IMR-90 (cell line): ENCODE results near the gene CCL2. TPM values are rescaled to one million over a fixed set of nuclear protein-coding genes. Genes with fewer than 3 reads are reported as not detected.

ENCODE experiments used
- ATAC-seq: fragments of 200-7000 bp; cut with Tn5 transposase; 2 replicates; pipeline ENCODE4 v1.9.1; 2020; ENCODE audit warnings: low read depth, mild to moderate bottlenecking, moderate library complexity
- BruUV-seq: library from RNA; stranded (reverse); fragments of 400-500 nt; replicated peaks from 2 replicates; lab custom pipeline; 2021; lab: Mats Ljungman, UMichigan
- CTCF ChIA-PET: fragments of 300-600 bp; formaldehyde crosslinking; extraction: SDS; loops from one replicate; lab custom pipeline; 2021; ENCODE audit warnings: antibody characterized with exemption; lab: Yijun Ruan, JAX
- POLR2A ChIA-PET: fragments of 300-600 bp; sonication (Branson Sonifier 250); formaldehyde crosslinking; loops from one replicate; lab custom pipeline; 2022; ENCODE audit warnings: antibody characterized with exemption; ENCODE audit not compliant: unreplicated experiment; lab: Charles Lee
- DNase-seq: peaks from one replicate; pipeline ENCODE4 v3.0.0; 2013
- H2AFZ ChIP-seq: replicated peaks from 2 replicates; pipeline ENCODE3; 2013; ENCODE audit warnings: low read length, mild to moderate bottlenecking; ENCODE audit not compliant: poor library complexity
- H2AK5ac ChIP-seq: 2 replicates; pipeline ENCODE4 v1.6.1; 2013; ENCODE audit warnings: low read depth, low read length, inconsistent platforms
- H2AK9ac ChIP-seq: replicated peaks from 2 replicates; pipeline ENCODE3; 2013; ENCODE audit warnings: mild to moderate bottlenecking, low read depth, low read length, moderate library complexity; ENCODE audit not compliant: poor library complexity
- H2BK120ac ChIP-seq: 2 replicates; pipeline ENCODE4 v1.6.1; 2013; ENCODE audit warnings: low read depth, low read length, inconsistent platforms
- H2BK15ac ChIP-seq: 3 replicates; pipeline ENCODE4 v1.6.1; 2013; ENCODE audit warnings: low read depth, low read length, inconsistent platforms
- H2BK20ac ChIP-seq: 2 replicates; pipeline ENCODE4 v1.6.1; 2013; ENCODE audit warnings: low read depth, mild to moderate bottlenecking, inconsistent platforms, low read length, moderate library complexity
- H2BK5ac ChIP-seq: 2 replicates; pipeline ENCODE4 v1.6.1; 2013; ENCODE audit warnings: mild to moderate bottlenecking, low read depth, low read length, inconsistent platforms; ENCODE audit not compliant: poor library complexity, severe bottlenecking
- H3K14ac ChIP-seq: replicated peaks from 2 replicates; pipeline ENCODE4 v1.6.1; 2013; ENCODE audit warnings: low read depth, low read length, inconsistent platforms
- H3K18ac ChIP-seq: 2 replicates; pipeline ENCODE4 v1.6.1; 2013; ENCODE audit warnings: low read depth, low read length, control low read depth
- H3K23ac ChIP-seq: 2 replicates; pipeline ENCODE4 v1.6.1; 2013; ENCODE audit warnings: low read depth, low read length, inconsistent platforms
- H3K27ac ChIP-seq: 2 replicates; pipeline ENCODE4 v1.5.1; 2013; ENCODE audit warnings: mild to moderate bottlenecking, control low read depth, low read length; ENCODE audit not compliant: insufficient read depth
- H3K27me3 ChIP-seq: 2 replicates; pipeline ENCODE4 v1.6.1; 2013; ENCODE audit warnings: low read length; ENCODE audit not compliant: control insufficient read depth, insufficient read depth
- H3K36me3 ChIP-seq: 2 replicates; pipeline ENCODE4 v1.6.1; 2013; ENCODE audit warnings: low read length, mixed read lengths; ENCODE audit not compliant: control insufficient read depth, insufficient read depth
- H3K4ac ChIP-seq: 2 replicates; pipeline ENCODE4 v1.6.1; 2013; ENCODE audit warnings: low read depth, low read length, inconsistent platforms
- H3K4me1 ChIP-seq: 2 replicates; pipeline ENCODE4 v1.6.1; 2013; ENCODE audit warnings: low read length, mixed read lengths; ENCODE audit not compliant: control insufficient read depth, insufficient read depth
- H3K4me2 ChIP-seq: 2 replicates; pipeline ENCODE4 v1.6.1; 2013; ENCODE audit warnings: low read depth, mild to moderate bottlenecking, control low read depth, low read length, moderate library complexity
- H3K4me3 ChIP-seq: 2 replicates; pipeline ENCODE4 v1.5.1; 2013; ENCODE audit warnings: low read depth, mild to moderate bottlenecking, control low read depth, low read length, moderate library complexity; ENCODE audit not compliant: insufficient read depth
- H3K56ac ChIP-seq: 2 replicates; pipeline ENCODE4 v1.6.1; 2013; ENCODE audit warnings: low read length, inconsistent platforms; ENCODE audit not compliant: insufficient read depth; ENCODE audit errors: extremely low read depth
- H3K79me1 ChIP-seq, 2 experiments: 2 replicates each; pipeline ENCODE4 v1.6.1; 2013; ENCODE audit warnings: low read length in 2 of 2, inconsistent platforms in 1 of 2, low read depth in 1 of 2
- H3K9ac ChIP-seq: 2 replicates; pipeline ENCODE4 v1.6.1; 2013; ENCODE audit warnings: low read depth, low read length, control low read depth
- H3K9me1 ChIP-seq: 2 replicates; pipeline ENCODE4 v1.6.1; 2013; ENCODE audit warnings: low read length, inconsistent platforms; ENCODE audit not compliant: insufficient read depth
- H3K9me3 ChIP-seq: 2 replicates; pipeline ENCODE4 v1.6.1; 2013; ENCODE audit warnings: low read length; ENCODE audit not compliant: control insufficient read depth, insufficient read depth
- H4K20me1 ChIP-seq: 2 replicates; pipeline ENCODE4 v1.6.1; 2013; ENCODE audit warnings: low read length, inconsistent platforms; ENCODE audit not compliant: insufficient read depth
- H4K5ac ChIP-seq: 2 replicates; pipeline ENCODE4 v1.6.1; 2013; ENCODE audit warnings: mild to moderate bottlenecking, low read depth, low read length, control low read depth
- H4K8ac ChIP-seq, 2 experiments: 2 replicates each; pipeline ENCODE4 v1.6.1; 2013; ENCODE audit warnings: low read depth in 2 of 2, low read length in 2 of 2, control low read depth in 1 of 2, inconsistent platforms in 1 of 2
- H4K91ac ChIP-seq: 2 replicates; pipeline ENCODE4 v1.6.1; 2013; ENCODE audit warnings: low read depth, low read length, inconsistent platforms; ENCODE audit not compliant: insufficient read depth
- CEBPB ChIP-seq: IDR thresholded peaks from 2 replicates; pipeline ENCODE4 v1.6.1; 2012; ENCODE audit warnings: low read depth, low read length, improper control_type of control experiment
- CHD1 ChIP-seq: IDR thresholded peaks from 2 replicates; pipeline ENCODE4 v1.6.1; 2012; ENCODE audit warnings: low read depth, low read length, improper control_type of control experiment
- CTCF ChIP-seq: conservative IDR thresholded peaks from 2 replicates; pipeline ENCODE4 v1.5.1; 2012; ENCODE audit warnings: mild to moderate bottlenecking, low read depth, low read length, improper control_type of control experiment
- ELK1 ChIP-seq: fragments of 150-350 bp; IDR thresholded peaks from 2 replicates; pipeline ENCODE4 v1.6.1; 2016; ENCODE audit warnings: low read depth, mild to moderate bottlenecking, low read length, moderate library complexity, borderline replicate concordance
- MAFK ChIP-seq: IDR thresholded peaks from 2 replicates; pipeline ENCODE4 v1.6.1; 2012; ENCODE audit warnings: low read depth, low read length, improper control_type of control experiment
- MAZ ChIP-seq: IDR thresholded peaks from 2 replicates; pipeline ENCODE4 v1.6.1; 2012; ENCODE audit warnings: low read depth, mild to moderate bottlenecking, low read length, improper control_type of control experiment, moderate library complexity, borderline replicate concordance
- MXI1 ChIP-seq: IDR thresholded peaks from 2 replicates; pipeline ENCODE4 v1.6.1; 2012; ENCODE audit warnings: low read depth, mild to moderate bottlenecking, low read length, moderate library complexity, borderline replicate concordance
- POLR2A ChIP-seq: IDR thresholded peaks from 2 replicates; pipeline ENCODE4 v1.6.1; 2012; ENCODE audit warnings: mild to moderate bottlenecking, low read depth, low read length
- RAD21 ChIP-seq: IDR thresholded peaks from 2 replicates; pipeline ENCODE4 v1.6.1; 2012; ENCODE audit warnings: low read length, improper control_type of control experiment
- RCOR1 ChIP-seq: IDR thresholded peaks from 2 replicates; pipeline ENCODE4 v1.6.1; 2012; ENCODE audit warnings: mild to moderate bottlenecking, low read length, improper control_type of control experiment; ENCODE audit not compliant: insufficient replicate concordance
- RFX5 ChIP-seq: IDR thresholded peaks from 2 replicates; pipeline ENCODE4 v1.8.0; 2012; ENCODE audit warnings: low read depth, mild to moderate bottlenecking, low read length, moderate library complexity
- SMC3 ChIP-seq: fragments of 150-350 bp; IDR thresholded peaks from 2 replicates; pipeline ENCODE4 v1.6.1; 2016; ENCODE audit warnings: low read depth, mild to moderate bottlenecking, antibody characterized with exemption, low read length, moderate library complexity
- USF2 ChIP-seq: fragments of 150-350 bp; IDR thresholded peaks from 2 replicates; pipeline ENCODE4 v1.6.1; 2017; ENCODE audit warnings: mild to moderate bottlenecking, antibody characterized with exemption, low read length, low read depth
- WGBS, 2 experiments: methylation state at CpG; one replicate each; pipeline versions ENCODE4 v1.1.5 to v1.1.7; 2013; ENCODE audit warnings: missing lambda C conversion rate in 2 of 2; ENCODE audit not compliant: insufficient read length in 1 of 2; ENCODE audit errors: extremely low coverage in 2 of 2; 5-methylcytosine and 5-hydroxymethylcytosine counted together
- dilution Hi-C: fragments of 300-500 bp; cut with HindIII; formaldehyde crosslinking; loops from one replicate; pipeline ENCODE4 v1.14.3; 2018; ENCODE audit warnings: low sequenced_read_pairs; ENCODE audit not compliant: unreplicated experiment
- in situ Hi-C: fragments of 300-500 bp; cut with MboI; formaldehyde crosslinking; loops from 3 replicates; pipeline ENCODE4 v1.14.3; 2019; ENCODE audit warnings: low sequenced_read_pairs, inconsistent platforms, mixed read lengths
- intact Hi-C: fragments of 100-400 bp; cut with micrococcal nuclease; formaldehyde crosslinking; loops from 2 replicates; pipeline ENCODE4 v1.10.0; 2022
- polyA plus RNA-seq, 3 experiments: library from polyadenylated mRNA; depleted of rRNA; stranded (reverse); fragments of >200 nt; gene quantifications; 2 replicates each; pipeline ENCODE4 v1.2.3, GENCODE V29; 2012; ENCODE audit warnings: low replicate concordance in 1 of 3
- total RNA-seq: library from RNA; depleted of rRNA; stranded (reverse); fragments of >200 nt; gene quantifications from 2 replicates; pipeline ENCODE4 v1.2.3, GENCODE V29; 2012

CCL2 gene
- total and polyA plus RNA-seq, 2 of the 4 experiments (the other 2 are of a cell fraction), result 103 to 206 TPM

- DNase-seq, result no peak
- BruUV-seq, result no TSS peak
- H4K91ac ChIP-seq, result no peak overlapping the region
- ChIA-PET POLR2A (no interaction called here), CTCF (interaction anchor here (0.6 kb wide), 1 partner anchor 88 kb away, joined by 4 read pairs; no protein-coding TSS in a partner anchor)
- no peak overlapping the region for H4K8ac ChIP-seq
- no peak overlapping the region for H2BK120ac ChIP-seq
- no peaks in the 10 kb centered on the region for H3K79me1 ChIP-seq
- H3K27ac ChIP-seq, result no peak overlapping the region
- no peak overlapping the region for H3K18ac ChIP-seq
- no peak for ATAC-seq
- no peaks in the 10 kb centered on the region for H3K4me1 ChIP-seq
- H2BK15ac ChIP-seq, result no peak overlapping the region
- no peak overlapping the region for H2BK20ac ChIP-seq
- in situ Hi-C loops (no loop called here), dilution Hi-C loops (no loop called here), intact Hi-C loops (no loop called here)
- no peaks in the 10 kb centered on the region for H3K9me3 ChIP-seq
- no peak overlapping the region for H2BK5ac ChIP-seq
- H3K4ac ChIP-seq, result no peak overlapping the region
- H4K20me1 ChIP-seq, result no peaks in the 10 kb centered on the region
- WGBS, 2 experiments, result no CpG with 5 or more reads among the region's 5 CpGs
- H3K14ac ChIP-seq, result no peak overlapping the region
- H3K9me1 ChIP-seq, result no peaks in the 10 kb centered on the region
- H4K5ac ChIP-seq, result no peak overlapping the region
- H3K4me3 ChIP-seq, result no peak overlapping the region
- H3K4me2 ChIP-seq, result no peak overlapping the region
- H2AK9ac ChIP-seq, result no peak overlapping the region
- no peak for TF ChIP-seq MAZ
- TF ChIP-seq POLR2A, result no peak
- no peak for TF ChIP-seq SMC3
- TF ChIP-seq RCOR1, result no peak
- TF ChIP-seq RAD21, result no peak
- no peak for TF ChIP-seq CTCF
- TF ChIP-seq CHD1, result no peak
- TF ChIP-seq ELK1, result no peak
- TF ChIP-seq MXI1, result no peak
- TF ChIP-seq USF2, result no peak
- no peak for TF ChIP-seq CEBPB
- TF ChIP-seq MAFK, result no peak
- no peak for TF ChIP-seq RFX5
- H3K36me3 ChIP-seq, result no peaks in the 10 kb centered on the region
- H3K9ac ChIP-seq, result no peak overlapping the region
- H3K56ac ChIP-seq, result no peak overlapping the region
- no peak overlapping the region for H2AK5ac ChIP-seq
- H3K27me3 ChIP-seq, result peaks cover 1% of the 10 kb centered on the region
- no peak overlapping the region for H2AFZ ChIP-seq
- no peak overlapping the region for H3K23ac ChIP-seq
Measured at GRCh38 chr17:34220752-34221395, 34.2 kb upstream of the CCL2 start.
